Measurements from ENCODE around the gene HMOX2.

DNA sequence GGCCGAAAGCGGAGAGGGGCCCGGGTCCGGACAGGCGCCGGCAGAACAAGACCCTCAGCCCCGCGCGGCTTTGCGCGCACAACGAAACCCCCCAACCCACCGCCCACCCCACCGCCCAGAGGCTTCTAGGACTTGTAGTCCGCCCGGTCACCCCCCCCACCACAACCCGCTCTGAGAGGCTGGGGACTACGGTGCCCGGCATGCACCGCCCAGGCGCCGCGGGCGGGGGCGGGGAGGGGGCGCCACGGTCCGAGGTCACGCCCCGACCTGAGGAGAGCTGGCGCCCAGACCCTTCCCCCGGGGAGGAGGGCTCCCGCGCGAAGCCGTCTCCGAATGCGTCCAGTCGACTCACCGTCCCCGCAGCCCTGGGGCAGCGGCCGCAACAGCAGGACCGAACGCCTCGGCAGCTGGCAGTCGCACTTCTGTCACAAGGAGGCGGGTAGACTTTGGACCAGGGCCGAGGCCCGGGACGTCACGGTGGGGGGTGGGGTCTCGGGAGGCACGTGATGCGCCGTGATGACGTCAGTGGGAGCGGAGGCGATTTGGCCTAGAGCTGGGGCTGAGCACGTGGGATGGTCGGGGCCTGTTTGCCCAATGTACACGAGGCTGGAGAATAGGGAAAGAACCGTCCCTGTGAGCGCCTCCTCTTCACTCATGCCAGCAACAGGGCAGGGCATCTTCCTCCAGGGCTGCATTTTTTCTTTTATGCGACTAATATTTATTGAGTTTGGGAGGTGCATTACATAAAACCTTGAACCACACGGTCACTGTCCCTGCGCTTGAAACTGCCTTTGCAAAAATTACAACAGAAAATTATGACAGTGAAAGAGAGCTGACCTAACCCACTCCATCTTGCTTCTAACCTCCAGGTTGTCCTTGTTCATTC lies 62.4 kb downstream of the HMOX2 start, which contains the start of gene CDIP1:
- TF ChIP-seq, protein P1, sequence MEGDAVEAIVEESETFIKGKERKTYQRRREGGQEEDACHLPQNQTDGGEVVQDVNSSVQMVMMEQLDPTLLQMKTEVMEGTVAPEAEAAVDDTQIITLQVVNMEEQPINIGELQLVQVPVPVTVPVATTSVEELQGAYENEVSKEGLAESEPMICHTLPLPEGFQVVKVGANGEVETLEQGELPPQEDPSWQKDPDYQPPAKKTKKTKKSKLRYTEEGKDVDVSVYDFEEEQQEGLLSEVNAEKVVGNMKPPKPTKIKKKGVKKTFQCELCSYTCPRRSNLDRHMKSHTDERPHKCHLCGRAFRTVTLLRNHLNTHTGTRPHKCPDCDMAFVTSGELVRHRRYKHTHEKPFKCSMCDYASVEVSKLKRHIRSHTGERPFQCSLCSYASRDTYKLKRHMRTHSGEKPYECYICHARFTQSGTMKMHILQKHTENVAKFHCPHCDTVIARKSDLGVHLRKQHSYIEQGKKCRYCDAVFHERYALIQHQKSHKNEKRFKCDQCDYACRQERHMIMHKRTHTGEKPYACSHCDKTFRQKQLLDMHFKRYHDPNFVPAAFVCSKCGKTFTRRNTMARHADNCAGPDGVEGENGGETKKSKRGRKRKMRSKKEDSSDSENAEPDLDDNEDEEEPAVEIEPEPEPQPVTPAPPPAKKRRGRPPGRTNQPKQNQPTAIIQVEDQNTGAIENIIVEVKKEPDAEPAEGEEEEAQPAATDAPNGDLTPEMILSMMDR (IDR thresholded peaks at IDR 0.05; ENCODE audit: poor library complexity): no peak
- TF ChIP-seq EZH2phosphoT487 (IDR thresholded peaks at IDR 0.05; ENCODE audit: low read depth, severe bottlenecking, unreplicated experiment): no peak
